ENCODE measurements around the gene RHD.
"Not testable (repeated sequence)": the region's sequence is repeated elsewhere in the genome, so short reads cannot be mapped to it uniquely, and the experiment has no call there.

DNA sequence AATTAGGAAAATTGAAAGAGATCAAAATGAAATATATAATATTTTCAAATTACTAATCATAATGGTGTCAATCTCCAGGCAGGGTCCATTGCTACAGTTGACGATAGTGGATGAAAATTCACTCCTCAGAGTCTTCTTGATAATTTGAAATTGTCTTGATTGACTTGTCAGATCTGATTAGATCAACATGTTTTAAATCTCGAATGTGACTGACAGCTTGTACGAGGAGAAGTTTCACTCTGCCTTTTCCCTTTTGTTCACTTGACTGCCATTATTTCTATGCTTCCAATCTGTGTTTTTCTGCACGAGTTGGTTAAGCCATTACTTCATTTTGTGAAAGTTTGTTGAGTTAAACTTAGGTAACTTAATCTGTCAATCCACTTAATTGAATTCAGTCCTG is 3.3 kb downstream of the RHD start:
- TF ChIP-seq, protein P1, sequence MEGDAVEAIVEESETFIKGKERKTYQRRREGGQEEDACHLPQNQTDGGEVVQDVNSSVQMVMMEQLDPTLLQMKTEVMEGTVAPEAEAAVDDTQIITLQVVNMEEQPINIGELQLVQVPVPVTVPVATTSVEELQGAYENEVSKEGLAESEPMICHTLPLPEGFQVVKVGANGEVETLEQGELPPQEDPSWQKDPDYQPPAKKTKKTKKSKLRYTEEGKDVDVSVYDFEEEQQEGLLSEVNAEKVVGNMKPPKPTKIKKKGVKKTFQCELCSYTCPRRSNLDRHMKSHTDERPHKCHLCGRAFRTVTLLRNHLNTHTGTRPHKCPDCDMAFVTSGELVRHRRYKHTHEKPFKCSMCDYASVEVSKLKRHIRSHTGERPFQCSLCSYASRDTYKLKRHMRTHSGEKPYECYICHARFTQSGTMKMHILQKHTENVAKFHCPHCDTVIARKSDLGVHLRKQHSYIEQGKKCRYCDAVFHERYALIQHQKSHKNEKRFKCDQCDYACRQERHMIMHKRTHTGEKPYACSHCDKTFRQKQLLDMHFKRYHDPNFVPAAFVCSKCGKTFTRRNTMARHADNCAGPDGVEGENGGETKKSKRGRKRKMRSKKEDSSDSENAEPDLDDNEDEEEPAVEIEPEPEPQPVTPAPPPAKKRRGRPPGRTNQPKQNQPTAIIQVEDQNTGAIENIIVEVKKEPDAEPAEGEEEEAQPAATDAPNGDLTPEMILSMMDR (conservative IDR thresholded peaks at IDR 0.05; ENCODE audit: low read length) = not testable (repeated sequence)
- TF ChIP-seq EZH2phosphoT487 (IDR thresholded peaks at IDR 0.05; ENCODE audit: borderline replicate concordance, low read depth, low read length) = not testable (repeated sequence)
